Measurements from ENCODE around the gene RDH8.

Gene RDH8

DNA sequence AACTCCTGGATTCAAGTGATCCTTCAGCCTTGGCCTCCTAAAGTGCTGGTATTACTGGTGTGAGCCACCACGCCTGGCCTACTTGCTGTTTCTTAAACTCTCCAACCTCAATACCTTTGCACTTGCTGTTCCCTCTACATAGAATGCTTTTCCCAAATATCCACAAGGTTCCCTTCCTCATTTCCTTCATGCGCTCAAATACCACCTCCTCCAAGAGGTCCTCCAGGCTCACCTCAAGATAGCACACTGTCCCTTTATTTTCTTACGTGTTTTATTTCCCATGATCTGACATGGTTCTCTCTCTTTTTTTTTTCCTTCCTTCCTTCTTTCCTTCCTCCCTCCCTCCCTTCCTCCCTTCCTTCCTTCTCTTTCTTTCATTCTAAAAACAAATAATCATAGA is 13.5 kb downstream of the RDH8 start:
- Histone ChIP-seq H3K27ac (ENCODE audit: extremely low read depth, low read depth, low read length) (no peak overlapping the region), H3K4me3 (ENCODE audit: low read depth, low read length) (no peak overlapping the region), H3K9me3 (ENCODE audit: control insufficient read depth, insufficient read depth, low read depth, low read length) (no peaks in the 10 kb centered on the region), H3K36me3 (ENCODE audit: control insufficient read depth in 2 of 2, insufficient read depth in 1 of 2, low read length in 2 of 2) (no peaks in the 10 kb centered on the region), H3K4me1 (ENCODE audit: control insufficient read depth, insufficient read depth, low read length) (peaks cover 5% of the 10 kb centered on the region; the same call in 1 of the 2 replicates)
- ChIA-PET CTCF (interaction anchor here (0.6 to 3.6 kb wide), 19 partner anchors 8 to 841 kb away, joined by 3 to 54 read pairs (median 4); partner anchors contain the start of gene PPAN), POLR2A (interaction anchor here (1.4 kb wide), 1 partner anchor 69 kb away, joined by 4 read pairs; no protein-coding TSS in a partner anchor)
- TF ChIP-seq, protein P1, sequence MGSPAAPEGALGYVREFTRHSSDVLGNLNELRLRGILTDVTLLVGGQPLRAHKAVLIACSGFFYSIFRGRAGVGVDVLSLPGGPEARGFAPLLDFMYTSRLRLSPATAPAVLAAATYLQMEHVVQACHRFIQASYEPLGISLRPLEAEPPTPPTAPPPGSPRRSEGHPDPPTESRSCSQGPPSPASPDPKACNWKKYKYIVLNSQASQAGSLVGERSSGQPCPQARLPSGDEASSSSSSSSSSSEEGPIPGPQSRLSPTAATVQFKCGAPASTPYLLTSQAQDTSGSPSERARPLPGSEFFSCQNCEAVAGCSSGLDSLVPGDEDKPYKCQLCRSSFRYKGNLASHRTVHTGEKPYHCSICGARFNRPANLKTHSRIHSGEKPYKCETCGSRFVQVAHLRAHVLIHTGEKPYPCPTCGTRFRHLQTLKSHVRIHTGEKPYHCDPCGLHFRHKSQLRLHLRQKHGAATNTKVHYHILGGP (tag by site-specific recombination; IDR thresholded peaks at IDR 0.05): no peak
- TF ChIP-seq, protein P2, sequence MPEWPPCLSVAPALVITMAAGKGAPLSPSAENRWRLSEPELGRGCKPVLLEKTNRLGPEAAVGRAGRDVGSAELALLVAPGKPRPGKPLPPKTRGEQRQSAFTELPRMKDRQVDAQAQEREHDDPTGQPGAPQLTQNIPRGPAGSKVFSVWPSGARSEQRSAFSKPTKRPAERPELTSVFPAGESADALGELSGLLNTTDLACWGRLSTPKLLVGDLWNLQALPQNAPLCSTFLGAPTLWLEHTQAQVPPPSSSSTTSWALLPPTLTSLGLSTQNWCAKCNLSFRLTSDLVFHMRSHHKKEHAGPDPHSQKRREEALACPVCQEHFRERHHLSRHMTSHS (tag by site-specific recombination; IDR thresholded peaks at IDR 0.05): no peak
- TF ChIP-seq ZNF202 (tag by site-specific recombination; IDR thresholded peaks at IDR 0.05; ENCODE audit: borderline replicate concordance) (no peak), ZNF571 (tag by site-specific recombination; IDR thresholded peaks at IDR 0.05) (no peak), ZNF707 (tag by site-specific recombination; IDR thresholded peaks at IDR 0.05) (no peak), TCF7L2 (IDR thresholded peaks at IDR 0.05; ENCODE audit: borderline replicate concordance, low read depth, low read length) (no peak), ZBTB1 (tag by site-specific recombination; IDR thresholded peaks at IDR 0.05) (no peak), ZFP41 (tag by site-specific recombination; IDR thresholded peaks at IDR 0.05; ENCODE audit: borderline replicate concordance) (no peak), EGR2 (tag by site-specific recombination; IDR thresholded peaks at IDR 0.05; ENCODE audit: low read depth) (no peak), TRIM28 (IDR thresholded peaks at IDR 0.05; ENCODE audit: borderline replicate concordance, low read length) (no peak), OVOL3 (tag by site-specific recombination; IDR thresholded peaks at IDR 0.05) (no peak), ZNF214 (tag by site-specific recombination; IDR thresholded peaks at IDR 0.05; ENCODE audit: borderline replicate concordance) (no peak)

DNA sequence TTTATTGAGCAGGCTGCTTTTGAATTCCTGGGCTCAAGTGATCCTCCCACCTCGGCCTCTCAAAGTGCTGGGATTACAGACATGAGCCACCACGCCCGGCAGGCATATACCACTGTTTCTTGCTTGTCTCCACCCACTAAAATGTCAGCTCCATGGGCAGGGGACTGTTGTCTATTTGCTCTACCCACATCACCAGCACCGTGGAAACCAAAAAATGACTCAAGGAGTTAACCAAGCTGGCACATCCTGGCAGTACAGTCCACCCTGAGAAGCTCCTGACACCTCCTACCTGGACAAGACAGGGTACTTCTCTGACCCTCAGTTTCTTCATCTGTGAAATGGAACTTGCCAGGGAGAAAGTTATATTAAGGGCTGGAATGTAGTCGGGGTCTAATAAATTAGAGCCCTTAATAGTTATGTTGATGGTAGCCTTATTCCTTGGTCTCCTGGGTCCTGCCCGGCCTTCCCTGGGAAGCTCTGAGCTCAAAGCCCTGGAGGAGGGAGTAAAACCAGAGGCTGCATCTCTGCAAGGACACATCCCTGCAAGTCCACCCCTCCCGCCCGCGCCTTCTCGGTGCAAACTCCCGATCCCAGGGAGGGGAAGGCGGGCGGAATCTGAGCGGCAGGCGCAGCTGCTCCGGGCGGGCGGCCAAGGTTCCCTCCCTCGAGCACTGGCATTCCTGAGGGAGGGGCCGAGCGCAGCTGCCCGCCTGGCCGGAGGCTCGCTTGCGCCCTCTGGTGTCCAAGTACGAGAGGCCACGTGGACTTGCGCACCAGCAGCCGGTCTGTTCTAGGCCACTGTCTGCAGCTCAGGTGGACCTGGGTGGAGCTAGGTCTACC is 14.1 kb downstream of the RDH8 start:
- Histone ChIP-seq H3K27ac (ENCODE audit: extremely low read depth, low read depth, low read length) (no peak overlapping the region), H3K36me3 (ENCODE audit: control insufficient read depth in 2 of 2, insufficient read depth in 1 of 2, low read length in 2 of 2) (no peaks in the 10 kb centered on the region), H3K9me3 (ENCODE audit: control insufficient read depth, insufficient read depth, low read depth, low read length) (no peaks in the 10 kb centered on the region), H3K4me3 (ENCODE audit: low read depth, low read length) (no peak overlapping the region), H3K4me1 (ENCODE audit: control insufficient read depth, insufficient read depth, low read length) (peaks cover 5% of the 10 kb centered on the region; the same call in 1 of the 2 replicates)
- POLR2A ChIA-PET: interaction anchor here (0.6 to 1.4 kb wide), 4 partner anchors 18 to 71 kb away, joined by 3 to 4 read pairs (median 4); no protein-coding TSS in a partner anchor
- CTCF ChIA-PET: interaction anchor here (0.5 to 3.6 kb wide), 39 partner anchors 9 to 840 kb away, joined by 3 to 54 read pairs (median 4); partner anchors contain the start of genes COL5A3 and PPAN
- TF ChIP-seq ZBTB8A (tag by site-specific recombination; IDR thresholded peaks at IDR 0.05): peak; percentile 86
- TF ChIP-seq ZBTB17 (tag by site-specific recombination; IDR thresholded peaks at IDR 0.05): peak; percentile 81
- no peak for TF ChIP-seq PRDM1 (tag by site-specific recombination; IDR thresholded peaks at IDR 0.05)
- no peak for TF ChIP-seq ZNF473 (tag by site-specific recombination; IDR thresholded peaks at IDR 0.05)
- no peak for TF ChIP-seq ZNF112 (tag by site-specific recombination; IDR thresholded peaks at IDR 0.05)
- TF ChIP-seq ZFP41 (tag by site-specific recombination; IDR thresholded peaks at IDR 0.05; ENCODE audit: borderline replicate concordance): no peak
- no peak for TF ChIP-seq ZNF114 (tag by site-specific recombination; IDR thresholded peaks at IDR 0.05)
- no peak for TF ChIP-seq ZNF544 (tag by site-specific recombination; IDR thresholded peaks at IDR 0.05)
- peak; percentile 63; the same call in 1 of the 2 replicates for TF ChIP-seq EGR2 (tag by site-specific recombination; IDR thresholded peaks at IDR 0.05; ENCODE audit: low read depth)
- TF ChIP-seq, protein P3, sequence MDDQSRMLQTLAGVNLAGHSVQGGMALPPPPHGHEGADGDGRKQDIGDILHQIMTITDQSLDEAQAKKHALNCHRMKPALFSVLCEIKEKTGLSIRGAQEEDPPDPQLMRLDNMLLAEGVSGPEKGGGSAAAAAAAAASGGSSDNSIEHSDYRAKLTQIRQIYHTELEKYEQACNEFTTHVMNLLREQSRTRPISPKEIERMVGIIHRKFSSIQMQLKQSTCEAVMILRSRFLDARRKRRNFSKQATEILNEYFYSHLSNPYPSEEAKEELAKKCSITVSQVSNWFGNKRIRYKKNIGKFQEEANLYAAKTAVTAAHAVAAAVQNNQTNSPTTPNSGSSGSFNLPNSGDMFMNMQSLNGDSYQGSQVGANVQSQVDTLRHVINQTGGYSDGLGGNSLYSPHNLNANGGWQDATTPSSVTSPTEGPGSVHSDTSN (CRISPR knock-in tag; IDR thresholded peaks at IDR 0.05): peak; percentile 87
- no peak for TF ChIP-seq ZSCAN16 (tag by site-specific recombination; IDR thresholded peaks at IDR 0.05)
- no peak for TF ChIP-seq ZNF146 (tag by site-specific recombination; IDR thresholded peaks at IDR 0.05)
- TF ChIP-seq, protein P4, sequence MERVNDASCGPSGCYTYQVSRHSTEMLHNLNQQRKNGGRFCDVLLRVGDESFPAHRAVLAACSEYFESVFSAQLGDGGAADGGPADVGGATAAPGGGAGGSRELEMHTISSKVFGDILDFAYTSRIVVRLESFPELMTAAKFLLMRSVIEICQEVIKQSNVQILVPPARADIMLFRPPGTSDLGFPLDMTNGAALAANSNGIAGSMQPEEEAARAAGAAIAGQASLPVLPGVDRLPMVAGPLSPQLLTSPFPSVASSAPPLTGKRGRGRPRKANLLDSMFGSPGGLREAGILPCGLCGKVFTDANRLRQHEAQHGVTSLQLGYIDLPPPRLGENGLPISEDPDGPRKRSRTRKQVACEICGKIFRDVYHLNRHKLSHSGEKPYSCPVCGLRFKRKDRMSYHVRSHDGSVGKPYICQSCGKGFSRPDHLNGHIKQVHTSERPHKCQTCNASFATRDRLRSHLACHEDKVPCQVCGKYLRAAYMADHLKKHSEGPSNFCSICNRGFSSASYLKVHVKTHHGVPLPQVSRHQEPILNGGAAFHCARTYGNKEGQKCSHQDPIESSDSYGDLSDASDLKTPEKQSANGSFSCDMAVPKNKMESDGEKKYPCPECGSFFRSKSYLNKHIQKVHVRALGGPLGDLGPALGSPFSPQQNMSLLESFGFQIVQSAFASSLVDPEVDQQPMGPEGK (tag by site-specific recombination; IDR thresholded peaks at IDR 0.05): peak; percentile 97
- TF ChIP-seq ZNF10 (tag by site-specific recombination; IDR thresholded peaks at IDR 0.05): peak; percentile 24; the same call in 1 of the 2 replicates
- TF ChIP-seq ZNF768 (tag by site-specific recombination; IDR thresholded peaks at IDR 0.05): peak; percentile 39; the same call in 1 of the 2 replicates
- TF ChIP-seq, protein P5, sequence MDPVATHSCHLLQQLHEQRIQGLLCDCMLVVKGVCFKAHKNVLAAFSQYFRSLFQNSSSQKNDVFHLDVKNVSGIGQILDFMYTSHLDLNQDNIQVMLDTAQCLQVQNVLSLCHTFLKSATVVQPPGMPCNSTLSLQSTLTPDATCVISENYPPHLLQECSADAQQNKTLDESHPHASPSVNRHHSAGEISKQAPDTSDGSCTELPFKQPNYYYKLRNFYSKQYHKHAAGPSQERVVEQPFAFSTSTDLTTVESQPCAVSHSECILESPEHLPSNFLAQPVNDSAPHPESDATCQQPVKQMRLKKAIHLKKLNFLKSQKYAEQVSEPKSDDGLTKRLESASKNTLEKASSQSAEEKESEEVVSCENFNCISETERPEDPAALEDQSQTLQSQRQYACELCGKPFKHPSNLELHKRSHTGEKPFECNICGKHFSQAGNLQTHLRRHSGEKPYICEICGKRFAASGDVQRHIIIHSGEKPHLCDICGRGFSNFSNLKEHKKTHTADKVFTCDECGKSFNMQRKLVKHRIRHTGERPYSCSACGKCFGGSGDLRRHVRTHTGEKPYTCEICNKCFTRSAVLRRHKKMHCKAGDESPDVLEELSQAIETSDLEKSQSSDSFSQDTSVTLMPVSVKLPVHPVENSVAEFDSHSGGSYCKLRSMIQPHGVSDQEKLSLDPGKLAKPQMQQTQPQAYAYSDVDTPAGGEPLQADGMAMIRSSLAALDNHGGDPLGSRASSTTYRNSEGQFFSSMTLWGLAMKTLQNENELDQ (tag by site-specific recombination; IDR thresholded peaks at IDR 0.05; ENCODE audit: low read depth): no peak
